Kidney (tissue), 14 donors: Measurements from ENCODE around the gene SPSB3. TPM values are rescaled to one million over a fixed set of nuclear protein-coding genes. Genes with fewer than 3 reads are reported as not detected.

Source experiments
- DNase-seq, 5 donors: peaks; one replicate each; pipeline ENCODE4 v3.0.0-alpha.2; 2013 to 2020
- FAIRE-seq: peaks from 2 replicates; lab custom pipeline; 2012; peaks lifted over from hg19 to GRCh38; lab: Jason Lieb, UNC
- H3K27ac ChIP-seq, 2 donors: one replicate each; pipeline ENCODE4 v1.7.0; 2013; ENCODE audit warnings: low read depth in 2 of 2, low read length in 2 of 2, inconsistent platforms in 1 of 2
- H3K27me3 ChIP-seq: one replicate; pipeline ENCODE4 v1.7.1; 2013; ENCODE audit warnings: low read length, inconsistent platforms; ENCODE audit not compliant: control insufficient read depth, insufficient read depth
- H3K36me3 ChIP-seq, 3 donors: one replicate each; pipeline versions ENCODE4 v1.7.0 to v1.7.1; 2013; ENCODE audit warnings: low read length in 3 of 3, control low read depth in 1 of 3, inconsistent platforms in 1 of 3; ENCODE audit not compliant: insufficient read depth in 3 of 3, control insufficient read depth in 2 of 3
- H3K4me1 ChIP-seq, 3 donors: one replicate each; pipeline versions ENCODE4 v1.7.0 to v1.7.1; 2013; ENCODE audit warnings: low read length in 3 of 3, inconsistent platforms in 1 of 3, low read depth in 1 of 3; ENCODE audit not compliant: control insufficient read depth in 2 of 3, insufficient read depth in 2 of 3
- H3K4me3 ChIP-seq, 3 donors: one replicate each; pipeline versions ENCODE4 v1.7.0 to v1.8.1; 2013; ENCODE audit warnings: low read length in 3 of 3, control low read depth in 1 of 3, inconsistent platforms in 1 of 3
- H3K9ac ChIP-seq, 3 donors: one replicate each; pipeline versions ENCODE4 v1.7.0 to v1.7.1; 2013; ENCODE audit warnings: low read length in 3 of 3, control low read depth in 1 of 3, inconsistent platforms in 1 of 3
- H3K9me3 ChIP-seq, 3 donors: one replicate each; pipeline versions ENCODE4 v1.7.0 to v1.7.1; 2013; ENCODE audit warnings: low read length in 3 of 3, control low read depth in 1 of 3, inconsistent platforms in 1 of 3; ENCODE audit not compliant: control insufficient read depth in 2 of 3, insufficient read depth in 1 of 3
- intact Hi-C: fragments of 100-400 bp; cut with DNase I; formaldehyde crosslinking; loops from one replicate; pipeline ENCODE4 v1.11.1; 2022
- polyA plus RNA-seq: library from polyadenylated mRNA; stranded (reverse); fragments of 350-450 nt; fragmentation: Illumina TruSeq; extraction: RNeasy Lipid Tissue Mini Kit (QIAGEN cat#74804); gene quantifications from one replicate; pipeline ENCODE4 v1.2.3, GENCODE V29; 2014; ENCODE audit warnings: low read depth, low replicate concordance; ENCODE audit not compliant: insufficient read depth
- total RNA-seq: library from RNA; stranded (reverse); fragmentation: NEBNext Ultra II Directional; extraction: Animal tissue kit (Norgen Biotek cat#: 25700); gene quantifications from one replicate; pipeline ENCODE4 v1.2.1, GENCODE V29; 2021
- TF ChIP-seq, protein P1 (sequence below): IDR thresholded peaks from 3 replicates; pipeline ENCODE4 v1.5.1; 2012; ENCODE audit warnings: mild to moderate bottlenecking, moderate library complexity, borderline replicate concordance; ENCODE audit not compliant: insufficient read depth; ENCODE audit errors: extremely low read depth
- donor health status: control.
- donor health status: control.
- donor health status: control.
- donor health status: control.
- donor health status: control.
- donor health status: DM: yes; HTN: yes; CAD: no.
- donor health status: Normal renal cell carcinoma (clear cell type).

SPSB3 gene
- total and polyA plus RNA-seq, 2 donors from 2014 or later: 55.1 to 57.7 TPM

- peak in 4 of 5 donors; percentile 59 to 93 (median 74) for DNase-seq
- Histone ChIP-seq H3K9me3 (no peaks in the 10 kb centered on the region), H3K4me3 (peak within 1 kb of the TSS; percentile 58 to 81 (median 76)), H3K36me3 (peaks cover 0 to 4% (median 3%) of the 10 kb centered on the region in 3 donors), H3K27me3 (no peaks in the 10 kb centered on the region), H3K4me1 (peaks cover 0 to 24% (median 6%) of the 10 kb centered on the region in 3 donors), H3K9ac (peak within 1 kb of the TSS; percentile 22 to 55 (median 39)), H3K27ac (no peak within 1 kb of the TSS)
- intact Hi-C loops: no loop called here
- no peak for FAIRE-seq
- TF ChIP-seq, protein P1, sequence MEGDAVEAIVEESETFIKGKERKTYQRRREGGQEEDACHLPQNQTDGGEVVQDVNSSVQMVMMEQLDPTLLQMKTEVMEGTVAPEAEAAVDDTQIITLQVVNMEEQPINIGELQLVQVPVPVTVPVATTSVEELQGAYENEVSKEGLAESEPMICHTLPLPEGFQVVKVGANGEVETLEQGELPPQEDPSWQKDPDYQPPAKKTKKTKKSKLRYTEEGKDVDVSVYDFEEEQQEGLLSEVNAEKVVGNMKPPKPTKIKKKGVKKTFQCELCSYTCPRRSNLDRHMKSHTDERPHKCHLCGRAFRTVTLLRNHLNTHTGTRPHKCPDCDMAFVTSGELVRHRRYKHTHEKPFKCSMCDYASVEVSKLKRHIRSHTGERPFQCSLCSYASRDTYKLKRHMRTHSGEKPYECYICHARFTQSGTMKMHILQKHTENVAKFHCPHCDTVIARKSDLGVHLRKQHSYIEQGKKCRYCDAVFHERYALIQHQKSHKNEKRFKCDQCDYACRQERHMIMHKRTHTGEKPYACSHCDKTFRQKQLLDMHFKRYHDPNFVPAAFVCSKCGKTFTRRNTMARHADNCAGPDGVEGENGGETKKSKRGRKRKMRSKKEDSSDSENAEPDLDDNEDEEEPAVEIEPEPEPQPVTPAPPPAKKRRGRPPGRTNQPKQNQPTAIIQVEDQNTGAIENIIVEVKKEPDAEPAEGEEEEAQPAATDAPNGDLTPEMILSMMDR: no peak
These were observed 11.0 kb downstream of the SPSB3 start, which contains the start of gene NME3 for GRCh38 chr16:1771188-1771863. NME3 (minus strand) TSS chr16:1771543; CDS start chr16:1771534, 9 bp downstream.

DNA sequence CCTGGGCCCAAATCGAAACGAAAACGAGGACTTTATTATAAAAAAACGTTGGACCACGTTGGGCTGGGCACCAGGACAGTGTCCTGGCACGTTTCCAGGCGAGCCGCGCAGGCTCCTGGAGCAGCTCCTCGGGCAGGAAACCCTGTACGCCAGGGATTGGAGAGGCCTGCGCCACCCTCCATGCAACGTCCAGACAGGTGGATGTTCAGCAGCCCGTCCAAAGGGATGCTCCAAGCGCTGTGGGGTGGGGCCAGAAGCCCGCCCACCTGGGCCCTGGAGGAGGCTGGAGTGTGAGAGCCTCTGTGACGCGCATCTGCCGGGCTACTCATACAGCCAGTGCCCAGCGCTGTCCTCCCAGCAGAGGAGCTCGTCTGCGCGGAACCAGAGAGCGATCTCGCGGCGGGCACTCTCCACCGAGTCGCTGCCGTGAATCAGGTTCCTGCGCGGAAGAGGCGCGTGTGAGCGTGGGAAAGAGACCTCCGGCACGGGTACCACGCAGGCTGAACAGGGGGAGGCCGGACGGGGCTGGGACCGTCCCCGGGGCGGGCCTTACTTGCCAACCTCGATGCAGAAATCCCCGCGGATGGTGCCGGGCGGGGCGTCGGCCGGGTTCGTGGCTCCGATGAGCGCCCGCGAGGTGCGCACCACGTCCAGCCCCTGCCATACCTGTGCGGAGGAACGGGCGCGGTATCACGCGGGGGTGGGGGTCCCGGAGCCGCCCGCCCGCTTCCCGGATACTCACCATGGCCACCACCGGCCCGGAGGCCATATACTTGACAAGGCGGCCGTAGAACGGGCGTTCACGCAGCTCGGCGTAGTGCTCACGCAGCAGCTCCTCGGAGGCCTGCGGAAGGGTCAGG, 11.8 kb downstream of the SPSB3 start:
- FAIRE-seq: no peak
- no peaks in the 10 kb centered on the region for H3K9me3 ChIP-seq
- peak overlapping the region in 1 of 2 donors; percentile 16 for H3K27ac ChIP-seq
- peaks cover 0 to 24% (median 6%) of the 10 kb centered on the region in 3 donors for H3K4me1 ChIP-seq
- TF ChIP-seq, protein P1: no peak
- H3K36me3 ChIP-seq: peaks cover 0 to 6% (median 3%) of the 10 kb centered on the region in 3 donors
- peak overlapping the region in 2 of 3 donors; percentile 32 to 76 for H3K4me3 ChIP-seq
- peak overlapping the region in 2 of 3 donors; percentile 2 to 22 for H3K9ac ChIP-seq
- peak in 3 of 5 donors; percentile 29 to 91 (median 69) for DNase-seq
- no peaks in the 10 kb centered on the region for H3K27me3 ChIP-seq
- intact Hi-C loops: no loop called here

DNA sequence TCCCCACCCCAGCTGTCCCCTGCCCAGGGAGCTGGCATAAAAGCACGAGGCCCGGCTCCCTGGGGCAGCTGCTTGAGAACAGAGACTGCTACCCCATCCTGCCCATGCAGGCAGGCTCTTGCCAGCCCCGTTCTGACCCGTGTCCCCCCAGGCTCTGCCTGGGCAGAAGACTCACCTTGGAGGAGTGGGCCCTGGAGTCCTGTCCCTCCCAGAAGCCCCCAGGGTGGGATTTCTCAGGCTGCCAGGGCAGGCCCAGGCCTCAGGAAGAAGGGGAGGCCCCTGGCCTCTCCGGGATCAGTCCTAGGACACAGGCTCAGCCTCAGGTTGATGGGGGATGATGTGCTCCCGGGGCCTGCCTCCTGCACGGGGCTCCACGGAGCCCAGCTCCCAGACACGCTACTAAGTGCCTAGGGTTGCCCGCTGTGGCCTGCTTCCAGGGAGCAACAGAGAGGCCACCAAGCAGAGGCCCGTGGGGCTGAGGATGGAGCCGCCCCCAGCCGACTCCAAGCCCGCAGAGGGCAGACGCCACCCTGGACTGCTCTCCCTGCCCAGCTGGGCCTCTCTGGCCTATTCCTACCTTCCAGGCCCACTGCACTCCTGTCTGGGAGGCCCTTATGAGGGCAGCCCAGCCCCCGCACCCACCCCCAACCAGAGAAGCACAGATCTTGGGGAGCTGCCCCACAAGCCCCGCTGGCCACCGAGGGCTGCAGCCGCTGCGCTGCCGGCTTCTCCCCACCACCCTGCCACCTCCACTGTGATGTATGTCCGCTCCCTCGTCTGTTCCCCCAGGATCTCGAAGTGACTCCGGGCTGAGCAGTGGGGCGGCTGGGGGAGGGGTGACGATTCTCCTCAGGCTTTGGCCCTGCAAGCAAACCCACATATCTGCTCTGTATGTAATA, 12.7 kb downstream of the SPSB3 start:
- peak overlapping the region in 1 of 3 donors; percentile 22 for H3K9ac ChIP-seq

More for the DNA sequence above, 12.7 kb downstream of the SPSB3 start:
- Histone ChIP-seq H3K4me3 (peak overlapping the region in 1 of 3 donors; percentile 76), H3K4me1 (peaks cover 0 to 23% (median 6%) of the 10 kb centered on the region in 3 donors), H3K36me3 (peaks cover 0 to 11% (median 7%) of the 10 kb centered on the region in 3 donors), H3K27me3 (no peaks in the 10 kb centered on the region), H3K27ac (peak overlapping the region in 1 of 2 donors; percentile 16), H3K9me3 (no peaks in the 10 kb centered on the region)
- TF ChIP-seq, protein P1: no peak
- intact Hi-C loops: no loop called here
- FAIRE-seq: no peak
- DNase-seq: peak in 1 of 5 donors; percentile 56
